Inflammatory macrophage treated with lipopolysaccharide for 4 hours (primary cell): Measurements from ENCODE around the gene CMIP.

Experiments
- DNase-seq: peaks from one replicate; pipeline ENCODE4 v3.0.0-alpha.2; 2020

Gene CMIP

DNA sequence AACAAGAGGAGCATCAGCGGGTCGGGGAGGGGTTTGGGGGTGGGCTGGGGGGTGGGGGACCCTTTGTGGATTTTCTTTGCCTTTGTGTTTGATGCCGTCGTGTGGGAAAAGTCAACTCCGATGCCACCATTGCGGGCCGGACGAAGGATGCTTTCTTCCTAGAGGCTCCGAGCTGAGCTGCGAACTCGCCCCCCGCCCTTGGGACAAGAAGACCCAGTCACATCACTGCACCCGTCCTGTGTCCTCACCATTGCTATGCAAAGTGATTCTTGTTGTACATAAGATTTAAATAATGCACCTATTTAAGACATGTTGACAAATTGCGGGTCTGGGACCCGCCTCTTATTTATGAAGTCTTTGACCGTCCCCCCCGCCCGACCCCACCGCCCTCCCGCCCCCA lies 265.4 kb downstream of the CMIP start:
- DNase-seq = no peak

DNA sequence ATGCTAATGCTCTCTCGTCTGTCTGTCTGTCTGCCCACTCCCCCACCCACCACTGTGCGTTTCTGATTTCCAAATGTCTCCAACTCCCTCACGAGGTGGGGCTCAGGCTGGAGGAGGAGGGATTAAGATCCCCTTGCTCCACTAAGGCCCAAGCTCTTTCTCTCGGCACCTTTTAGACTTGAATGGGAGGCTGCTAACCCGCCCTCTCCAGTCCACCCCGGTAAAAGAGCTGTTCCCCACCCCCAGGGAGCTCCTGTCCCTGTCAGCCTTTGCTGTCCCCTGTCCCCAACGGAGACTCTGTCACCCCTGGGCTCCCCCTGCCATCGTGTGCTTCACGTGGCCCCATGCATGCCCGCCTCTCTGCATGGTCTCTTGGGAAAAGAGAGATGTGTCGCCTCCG lies 266.0 kb downstream of the CMIP start:
- DNase-seq = no peak

DNA sequence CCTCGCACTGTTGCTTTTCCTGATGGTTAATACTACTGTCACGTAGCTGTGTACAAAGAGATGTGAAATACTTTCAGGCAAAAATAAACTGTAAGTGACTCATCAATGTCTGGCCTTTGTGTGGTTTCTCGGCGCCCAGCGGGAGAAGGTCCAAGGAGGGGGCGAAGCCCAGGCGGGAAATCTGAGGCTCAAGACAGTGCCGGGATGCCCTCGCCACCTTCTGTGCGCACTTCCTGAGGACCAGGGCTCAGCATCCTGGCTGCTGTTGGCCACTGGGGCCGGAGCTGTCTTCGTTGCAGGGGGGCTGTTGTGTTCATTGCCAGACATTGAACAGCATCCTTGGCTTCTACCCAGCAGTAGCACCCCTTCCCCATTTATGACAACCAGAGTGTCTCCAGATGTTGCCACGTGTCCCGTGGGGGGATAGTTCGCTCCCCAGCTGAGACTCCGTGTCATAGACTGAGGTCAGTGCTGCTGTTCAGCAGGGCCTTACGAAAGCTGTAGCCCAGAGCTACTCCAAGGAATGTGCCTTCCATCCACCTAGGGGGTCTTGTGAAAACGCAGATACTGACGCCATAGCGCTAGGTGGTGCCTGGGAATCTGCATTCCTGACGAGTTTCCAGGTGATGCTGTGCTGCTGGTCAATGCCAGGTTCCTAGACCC lies 267.2 kb downstream of the CMIP start:
- peak; percentile 21 for DNase-seq

DNA sequence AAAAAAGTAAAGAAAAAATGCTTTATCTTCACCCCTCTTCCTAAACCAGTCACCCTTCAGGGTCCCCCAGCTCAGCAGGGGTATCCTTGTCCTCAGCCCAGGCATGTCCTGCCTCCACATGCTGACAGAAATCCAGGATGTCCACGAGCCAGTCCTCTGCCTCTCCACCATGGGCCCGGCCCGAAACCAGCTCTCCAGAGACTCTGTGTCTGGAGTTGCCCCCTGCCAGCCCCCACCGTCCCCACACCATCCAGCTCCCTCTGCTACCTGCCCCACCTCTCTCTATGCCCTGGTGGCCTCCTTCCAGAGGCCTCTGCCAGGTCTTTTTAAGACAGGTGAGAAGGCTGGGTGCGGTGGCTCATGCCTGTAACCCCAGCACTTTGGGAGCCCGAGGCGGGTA lies 268.1 kb downstream of the CMIP start:
- DNase-seq = no peak

DNA sequence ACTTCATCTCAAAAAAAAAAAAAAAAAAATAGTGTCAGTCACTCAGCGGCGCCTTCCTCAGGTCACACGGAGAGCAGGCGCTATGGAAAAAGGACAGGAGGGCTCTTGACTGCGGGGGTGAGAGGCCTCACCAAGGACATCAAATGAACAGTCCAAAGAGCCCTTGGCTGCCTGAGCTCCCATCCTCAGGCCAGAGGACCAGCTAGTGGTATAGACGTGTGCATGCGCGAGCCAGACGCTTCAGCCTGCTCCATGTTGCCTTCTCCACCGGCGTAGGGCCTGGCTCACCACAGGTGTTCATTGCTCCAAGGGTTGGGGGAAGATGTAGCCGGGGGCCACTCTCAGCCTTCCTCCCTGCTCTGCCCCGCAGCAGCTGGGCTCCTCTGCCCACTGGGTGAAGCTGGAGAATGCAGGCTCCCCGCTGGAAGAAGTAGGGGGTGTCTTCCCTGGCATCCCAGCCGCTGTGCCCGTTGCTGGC lies 268.7 kb downstream of the CMIP start:
- no peak for DNase-seq

DNA sequence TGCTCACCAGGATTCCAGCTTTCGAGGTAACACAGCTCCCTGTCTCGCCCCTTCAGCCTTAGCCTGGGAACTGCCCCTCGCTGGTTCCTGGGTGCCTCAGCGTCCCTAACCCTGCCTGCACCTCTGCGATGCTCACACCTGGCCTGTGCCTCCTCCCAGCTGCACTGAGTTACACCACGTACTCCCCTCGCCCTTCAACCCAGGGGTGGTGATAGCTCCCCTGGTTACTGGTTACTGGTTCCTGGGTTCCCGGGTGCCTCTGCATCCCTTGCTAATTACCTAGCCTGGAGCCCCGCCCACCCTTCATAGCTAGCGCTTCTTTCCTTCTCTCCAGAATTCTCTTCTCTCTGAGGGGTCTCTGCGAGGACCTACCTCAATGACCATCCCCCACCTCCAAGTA lies 269.2 kb downstream of the CMIP start:
- DNase-seq = no peak

DNA sequence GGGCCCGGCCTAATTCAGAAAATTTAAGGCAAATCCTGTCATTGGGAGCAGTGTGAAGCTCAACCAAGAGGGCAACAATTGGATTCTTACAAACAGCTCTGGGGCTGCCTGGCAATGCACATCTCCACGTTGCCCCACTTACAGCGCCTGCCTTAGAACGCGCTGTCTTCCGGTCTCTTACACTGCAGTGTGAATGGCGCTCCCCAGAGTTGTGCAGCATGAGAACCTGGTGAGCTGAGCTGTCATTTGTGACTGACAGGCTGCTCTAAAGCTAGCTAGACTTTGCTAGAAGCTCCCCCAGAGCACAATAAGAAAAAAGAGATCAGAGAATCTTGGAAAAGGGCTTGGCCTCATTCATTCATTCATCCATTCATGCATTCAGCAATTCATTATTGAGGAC lies 270.0 kb downstream of the CMIP start:
- no peak for DNase-seq

DNA sequence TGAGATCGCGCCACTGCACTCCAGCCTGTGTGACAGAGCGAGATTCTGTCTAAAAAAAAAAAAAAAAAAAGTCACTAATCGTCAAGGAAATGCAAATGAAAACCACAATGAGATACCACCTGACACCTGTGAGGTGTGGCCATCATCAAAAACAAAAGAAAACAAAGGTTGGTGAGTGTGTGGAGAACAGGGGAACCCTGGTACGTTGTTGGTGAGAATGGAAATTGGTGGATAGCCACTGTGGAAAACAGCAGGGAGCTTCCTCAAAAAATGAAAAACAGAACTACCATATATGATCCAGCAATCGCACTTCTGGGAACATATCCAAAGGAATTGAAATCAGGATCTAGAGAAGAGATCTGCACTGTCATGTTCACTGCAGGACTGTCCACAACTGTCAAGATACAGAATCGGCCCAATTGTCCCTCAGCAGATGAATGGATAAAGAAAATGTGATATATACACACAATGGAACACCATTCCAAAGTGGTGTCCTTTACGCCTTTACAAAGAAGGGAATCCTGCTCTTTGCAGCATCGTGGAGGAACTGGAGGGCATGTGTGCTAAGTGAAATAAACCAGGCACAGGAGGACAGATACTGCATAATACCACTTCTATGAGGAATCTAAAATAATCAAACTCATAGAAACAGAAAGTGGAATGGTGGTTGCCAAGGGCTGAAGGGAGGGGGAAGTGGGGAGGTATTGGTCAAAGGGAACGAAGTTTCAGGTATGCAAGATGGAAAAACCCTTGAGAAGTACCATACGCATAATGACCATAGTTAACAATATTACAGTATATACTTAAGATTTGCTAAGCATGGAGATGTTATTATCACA lies 271.0 kb downstream of the CMIP start:
- DNase-seq = no peak

DNA sequence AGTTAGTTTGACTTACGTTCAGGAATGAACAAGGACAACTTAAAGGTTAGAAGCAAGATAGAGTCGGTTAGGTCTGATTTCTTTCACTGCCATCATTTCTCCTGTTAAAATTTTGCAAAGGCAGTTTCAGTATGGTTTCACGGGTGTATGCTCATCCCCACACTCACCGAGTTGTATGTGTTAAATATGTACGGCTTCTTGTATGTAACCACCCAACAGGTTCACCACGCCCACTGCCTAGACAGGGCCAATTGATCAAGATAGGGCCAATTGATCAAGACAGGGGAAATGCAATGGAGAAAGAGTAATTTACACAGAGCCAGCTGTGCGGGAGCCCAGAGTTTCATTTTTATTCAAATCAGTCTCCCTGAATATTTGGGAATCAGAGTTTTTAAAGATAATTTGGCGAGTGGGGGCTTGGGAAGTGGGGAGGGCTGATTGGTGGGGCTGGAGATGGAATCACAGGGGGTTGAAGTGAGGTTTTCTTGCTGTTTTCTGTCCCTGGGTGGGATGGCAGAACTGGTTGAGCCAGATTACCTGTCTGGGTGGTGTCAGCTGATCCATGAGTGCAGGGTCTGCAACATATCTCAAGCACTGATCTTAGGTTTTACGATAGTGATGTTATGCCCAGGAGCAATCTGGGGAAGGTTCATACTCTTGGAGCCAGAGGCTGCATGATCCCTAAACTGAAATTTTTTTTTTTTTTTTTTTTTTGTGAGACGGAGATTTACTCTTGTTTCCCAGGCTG lies 272.0 kb downstream of the CMIP start:
- no peak for DNase-seq

DNA sequence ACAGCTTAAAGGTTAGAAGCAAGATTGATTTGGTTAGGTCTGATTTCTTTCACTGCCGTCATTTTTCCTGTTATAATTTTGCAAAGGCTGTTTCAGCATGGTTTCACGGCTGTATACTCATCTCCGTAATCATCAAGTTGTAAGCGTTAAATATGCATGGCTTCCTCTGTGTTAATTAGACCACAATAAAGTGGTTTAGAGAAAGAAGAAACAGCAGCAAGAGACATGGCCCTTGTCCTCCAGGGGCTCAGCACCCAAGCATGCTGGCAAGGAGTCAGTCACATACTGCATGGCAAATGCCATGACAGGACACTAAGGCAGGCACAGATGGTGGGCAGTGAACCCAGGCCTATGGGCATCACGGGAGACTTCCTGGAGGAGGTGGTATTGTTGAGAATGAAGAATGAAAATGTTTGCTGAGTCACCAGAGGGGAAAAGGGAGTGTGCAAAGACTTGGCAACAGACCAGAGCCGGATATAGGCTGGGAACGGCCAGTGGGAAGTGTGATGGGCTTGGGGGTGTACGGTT lies 273.1 kb downstream of the CMIP start:
- DNase-seq = no peak

DNA sequence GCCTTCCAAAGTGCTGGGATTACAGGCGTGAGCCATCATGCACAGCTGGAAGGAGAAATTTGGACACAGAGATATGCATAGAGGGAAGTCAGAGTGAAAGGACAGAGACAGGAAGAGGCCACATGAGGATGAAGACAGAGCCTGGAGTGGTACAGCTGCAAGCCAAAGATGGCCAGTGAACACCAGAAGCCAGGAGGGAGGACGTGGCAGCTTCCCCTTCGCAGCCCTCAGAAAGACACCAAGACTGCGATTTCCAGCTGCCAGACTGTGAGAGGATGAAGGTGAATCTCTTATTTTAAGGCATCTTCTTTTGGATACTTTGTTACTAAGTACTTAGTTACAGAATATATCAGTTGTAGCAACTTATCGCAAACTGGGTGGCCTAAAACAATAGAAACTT lies 274.0 kb downstream of the CMIP start:
- no peak for DNase-seq

DNA sequence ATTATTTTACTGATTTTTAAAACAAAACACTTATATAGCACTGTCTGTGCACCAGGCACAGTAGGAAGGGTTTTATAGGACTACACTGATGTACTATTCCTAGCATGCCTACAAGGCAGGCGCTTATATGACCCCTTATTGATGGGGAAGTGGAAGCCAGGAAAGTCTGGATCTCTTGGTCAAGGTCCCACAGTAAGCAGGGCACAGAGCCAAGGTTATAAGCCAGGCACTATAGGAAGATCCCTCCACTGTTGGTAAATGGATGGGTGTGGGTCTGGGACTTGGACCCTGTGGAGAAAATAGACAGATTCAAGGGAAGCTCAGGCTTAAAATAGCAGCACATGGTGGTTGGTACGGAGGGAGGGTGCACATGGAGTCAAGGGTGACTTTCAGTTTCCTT lies 275.4 kb downstream of the CMIP start:
- DNase-seq = no peak

DNA sequence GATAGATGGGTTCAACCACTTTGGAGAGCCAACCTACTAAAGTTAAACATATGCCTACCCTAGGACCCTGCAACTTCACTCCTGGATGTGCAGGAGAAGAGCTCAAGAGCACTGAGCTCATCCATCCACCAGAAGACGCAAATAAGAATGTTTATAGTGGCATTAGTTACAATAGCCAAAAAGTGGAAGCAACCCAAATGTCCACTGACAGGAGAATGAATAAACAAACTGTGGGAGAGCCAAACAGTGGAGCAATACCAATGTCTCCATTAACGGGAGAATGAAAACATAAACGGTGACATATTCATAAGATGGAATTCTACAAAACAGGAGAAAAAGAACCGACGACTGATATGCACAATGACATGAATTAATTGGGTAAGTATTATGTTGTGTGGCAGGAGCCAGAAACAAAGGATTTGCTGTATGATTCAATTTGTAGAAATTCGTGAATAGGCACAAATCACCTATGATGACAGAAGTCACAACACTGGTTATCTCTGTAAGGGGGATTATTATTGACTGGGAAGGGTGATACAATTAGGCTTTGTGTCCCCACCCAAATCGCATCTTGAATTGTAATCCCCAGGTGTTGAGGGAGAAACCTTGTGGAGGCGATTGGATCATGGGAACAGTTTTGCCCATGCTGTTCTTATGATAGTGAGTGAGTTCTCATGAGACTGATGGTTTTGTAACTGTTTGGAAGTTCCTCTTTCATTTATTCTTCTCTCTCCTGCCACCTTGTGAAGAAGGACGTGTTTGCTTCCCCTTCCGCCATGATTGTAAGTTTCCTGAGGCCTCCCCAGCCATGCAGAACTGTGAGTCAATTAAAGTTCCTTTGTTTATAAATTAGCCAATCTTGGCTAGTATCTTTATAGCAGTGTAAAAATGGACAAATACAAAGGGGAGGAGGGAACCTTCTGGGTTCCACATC lies 276.6 kb downstream of the CMIP start:
- peak; percentile 42 for DNase-seq

DNA sequence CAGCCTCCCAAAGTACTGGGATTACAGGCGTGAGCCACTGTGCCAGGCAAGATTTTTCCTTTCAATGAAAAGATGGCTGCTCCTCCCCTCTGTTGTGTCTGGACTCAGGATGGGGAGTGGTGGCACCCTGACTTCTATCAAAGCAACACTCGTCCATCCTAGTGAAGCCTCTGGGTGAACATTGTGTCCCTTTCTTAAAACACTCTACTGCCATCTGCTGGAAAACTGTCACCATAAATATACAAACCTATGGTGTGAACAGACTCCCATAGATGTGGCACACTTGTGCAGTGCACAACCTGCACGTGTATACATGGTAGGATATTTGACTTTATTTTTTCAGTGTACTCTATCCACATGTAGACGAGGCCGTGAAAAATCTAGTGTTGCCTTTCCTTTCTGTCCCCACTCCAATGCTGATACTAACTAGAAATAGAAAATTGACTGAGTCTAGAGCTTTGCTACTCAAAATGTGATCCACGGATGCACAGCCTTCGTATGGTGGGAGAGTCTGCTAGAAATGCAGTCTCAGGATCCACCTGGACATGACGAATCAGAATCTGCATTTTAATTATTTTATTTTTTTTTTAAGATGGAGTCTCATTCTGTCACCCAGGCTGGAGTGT lies 278.6 kb downstream of the CMIP start:
- DNase-seq = peak; percentile 82

DNA sequence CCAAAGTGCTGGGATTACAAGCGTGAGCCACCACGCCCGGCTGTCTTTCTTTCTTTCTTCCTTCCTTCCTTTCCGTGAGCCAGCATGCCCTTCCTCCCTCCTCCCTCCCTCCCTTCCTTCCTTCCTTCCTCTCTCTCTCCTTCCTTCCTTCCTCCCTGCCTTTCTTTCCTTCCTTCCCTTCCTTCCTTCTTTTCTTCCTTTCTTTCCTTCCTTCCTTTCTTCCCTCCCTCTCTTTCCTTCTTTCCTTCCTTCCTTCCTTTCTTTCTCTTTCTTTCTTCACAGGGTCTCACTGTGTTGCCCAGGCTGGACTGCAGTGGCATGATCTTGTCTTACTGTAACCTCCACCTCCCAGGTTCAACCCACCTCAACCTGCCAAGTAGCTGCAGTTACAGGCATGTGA lies 283.8 kb downstream of the CMIP start:
- no peak for DNase-seq

DNA sequence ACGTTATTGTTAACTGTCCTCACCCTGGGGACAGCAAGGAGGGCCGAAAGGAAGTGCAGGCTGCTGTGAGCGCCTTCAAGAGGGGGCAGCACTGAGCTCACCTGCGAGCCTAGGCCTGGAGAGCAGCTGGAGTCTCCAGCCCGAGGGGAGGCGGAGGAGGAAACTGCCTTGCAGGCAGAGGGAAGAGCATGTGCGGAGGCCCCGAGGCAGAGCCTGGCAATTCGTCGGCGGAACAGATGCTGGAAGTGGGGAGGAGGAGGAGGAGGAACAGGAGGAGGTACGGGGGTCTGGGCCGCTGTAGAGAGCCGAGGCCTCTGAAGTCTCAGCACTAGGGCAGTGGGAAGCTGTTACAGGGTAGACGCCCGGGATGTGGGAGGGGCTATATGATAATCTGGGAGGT lies 284.8 kb downstream of the CMIP start:
- DNase-seq = no peak

DNA sequence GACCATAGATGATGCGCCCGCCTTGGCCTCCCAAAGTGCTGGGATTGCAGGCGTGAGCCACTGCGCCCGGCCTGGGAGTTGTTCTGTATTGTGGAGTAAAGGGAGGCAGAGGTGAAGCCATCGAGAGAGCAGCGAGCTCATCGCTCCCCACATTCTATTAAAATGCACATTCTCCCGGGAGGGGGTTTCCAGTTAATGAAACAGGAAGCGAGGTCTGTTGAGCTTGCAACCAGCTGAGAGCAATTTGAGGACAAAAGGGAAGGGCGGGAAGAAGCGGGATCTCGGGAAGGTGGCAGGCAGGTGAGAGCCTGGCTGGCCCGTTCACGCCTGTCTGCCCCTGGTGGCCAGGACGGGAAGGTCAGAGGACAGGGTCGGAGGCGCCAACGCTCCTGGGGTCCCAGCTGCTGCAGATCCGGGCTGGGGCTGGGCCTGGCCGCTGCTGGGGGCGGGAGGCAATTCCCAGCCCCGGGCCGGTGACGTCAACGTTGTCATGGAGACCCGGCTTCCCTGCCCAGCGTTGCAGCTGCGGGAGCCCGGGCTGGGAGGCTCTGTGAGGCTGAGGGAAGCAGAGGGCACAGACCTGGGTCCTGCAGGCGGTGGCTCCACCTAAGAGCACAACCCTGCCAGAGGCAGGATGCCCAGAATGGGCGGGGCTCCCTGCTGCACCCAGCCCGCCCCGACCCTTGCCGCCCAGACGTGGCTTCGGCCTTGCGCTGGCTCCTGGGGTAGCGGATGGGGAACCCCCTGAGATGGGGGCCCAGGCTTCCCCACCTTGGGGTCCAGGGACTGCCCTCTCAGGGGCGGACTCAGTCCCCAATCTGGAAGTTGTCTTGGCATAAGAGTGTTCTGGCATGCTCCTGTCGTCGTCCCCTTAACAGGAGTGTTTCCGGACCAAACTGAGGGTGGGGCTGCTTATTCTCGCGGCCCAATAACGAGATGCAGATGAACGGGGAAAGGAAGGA lies 285.8 kb downstream of the CMIP start:
- DNase-seq = peak; percentile 72

DNA sequence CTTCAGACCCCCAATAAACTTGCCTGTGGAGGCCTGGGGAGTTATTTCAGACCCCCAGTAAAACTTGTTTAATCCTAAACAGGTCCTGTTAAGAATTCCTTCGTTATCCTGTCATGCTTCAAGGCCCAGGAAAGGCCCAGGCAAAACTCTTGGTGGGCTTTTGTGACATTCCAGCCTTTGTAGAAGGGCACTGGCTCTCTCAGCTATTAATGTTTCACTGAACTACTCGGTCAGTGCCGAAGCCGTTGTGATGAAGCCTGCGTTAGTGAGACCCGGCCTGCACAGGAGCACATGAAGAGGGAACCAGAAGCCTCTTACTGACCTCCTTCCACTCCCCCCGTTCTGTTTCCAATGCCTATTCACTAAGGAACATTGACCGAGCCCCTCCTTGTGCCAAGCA lies 287.0 kb downstream of the CMIP start:
- DNase-seq = no peak

DNA sequence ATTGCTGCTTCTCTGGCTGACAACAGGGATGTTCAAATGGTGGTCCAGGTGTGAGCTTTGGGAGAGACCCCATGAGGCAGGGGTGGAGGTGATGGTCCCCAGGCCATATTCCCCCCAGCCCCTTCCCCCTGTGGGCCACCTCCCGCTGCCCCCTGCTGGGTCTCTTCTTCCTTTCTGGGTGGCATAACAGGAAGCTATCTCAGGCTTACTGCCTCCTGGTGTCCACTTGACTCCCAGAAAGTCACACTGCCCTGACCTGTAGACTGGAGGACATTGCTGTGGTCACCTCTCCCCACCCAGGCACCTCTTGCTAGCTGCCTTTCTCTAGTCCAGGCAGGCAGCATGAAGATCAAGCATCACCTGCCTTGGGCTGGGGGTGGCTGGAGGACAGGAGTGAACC lies 288.1 kb downstream of the CMIP start:
- no peak for DNase-seq

DNA sequence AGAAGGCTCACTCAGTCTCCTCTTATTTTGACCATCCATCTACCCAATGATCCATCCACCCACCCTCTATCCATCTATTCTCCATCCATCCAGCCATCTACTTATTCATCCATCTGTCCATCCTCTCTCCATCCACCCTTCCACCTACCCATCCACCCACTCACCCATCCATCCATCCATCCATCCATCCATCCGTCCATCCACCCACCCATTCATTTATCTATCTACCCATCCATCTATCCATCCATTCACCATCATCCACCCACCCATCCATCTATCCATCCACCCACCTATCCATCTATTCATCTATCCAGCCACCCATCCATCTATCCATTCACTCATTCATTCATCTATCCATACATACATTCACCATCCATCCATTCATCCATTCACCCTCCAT lies 288.7 kb downstream of the CMIP start:
- no peak for DNase-seq
